GM23338 (cell line): Measurements from ENCODE around the gene TMEM207. TPM values are rescaled to one million over a fixed set of nuclear protein-coding genes. Genes with fewer than 3 reads are reported as not detected.

ENCODE experiments used
- ATAC-seq: fragments of 200-7000 bp; cut with Tn5 transposase; 3 replicates; pipeline ENCODE4 v1.9.1; 2020
- DNase-seq: peaks from one replicate; pipeline ENCODE4 v3.0.0-alpha.2; 2015; ENCODE audit warnings: low spot score
- H2AFZ ChIP-seq: fragments of 200-600 bp; sonication (generic); 2 replicates; pipeline ENCODE4 v1.8.0; 2016; ENCODE audit warnings: antibody characterized with exemption, mild to moderate bottlenecking, moderate library complexity
- H3F3A ChIP-seq: fragments of 200-600 bp; sonication (generic); replicated peaks from 2 replicates; pipeline ENCODE4 v1.8.0; 2017; ENCODE audit warnings: antibody characterized with exemption, mixed run types, low read depth
- H3K27ac ChIP-seq: fragments of 200-600 bp; sonication (generic); 2 replicates; pipeline ENCODE4 v1.6.1; 2016; ENCODE audit warnings: low read depth
- H3K27me3 ChIP-seq: fragments of 200-600 bp; sonication (generic); 2 replicates; pipeline ENCODE4 v1.8.0; 2016; ENCODE audit warnings: mild to moderate bottlenecking, mixed run types, moderate library complexity; ENCODE audit not compliant: insufficient read depth
- H3K36me3 ChIP-seq: fragments of 200-600 bp; sonication (generic); 2 replicates; pipeline ENCODE4 v1.8.0; 2016; ENCODE audit warnings: mild to moderate bottlenecking; ENCODE audit not compliant: insufficient read depth
- H3K4me1 ChIP-seq: fragments of 200-600 bp; sonication (generic); 2 replicates; pipeline ENCODE4 v1.8.0; 2016; ENCODE audit warnings: mild to moderate bottlenecking, moderate library complexity; ENCODE audit not compliant: insufficient read depth
- H3K4me2 ChIP-seq: fragments of 200-600 bp; sonication (generic); 2 replicates; pipeline ENCODE4 v1.7.1; 2017; ENCODE audit warnings: mixed run types
- H3K4me3 ChIP-seq: fragments of 200-600 bp; sonication (generic); 2 replicates; pipeline ENCODE4 v1.6.1; 2016; ENCODE audit warnings: mixed run types
- H3K79me2 ChIP-seq: fragments of 200-600 bp; sonication (generic); replicated peaks from 2 replicates; pipeline ENCODE4 v1.8.0; 2017; ENCODE audit warnings: mild to moderate bottlenecking; ENCODE audit not compliant: insufficient read depth
- H3K9me2 ChIP-seq: fragments of 200-600 bp; sonication (generic); 2 replicates; pipeline ENCODE4 v1.8.0; 2017; ENCODE audit not compliant: insufficient read depth
- H4K20me1 ChIP-seq: fragments of 200-600 bp; sonication (generic); replicated peaks from 2 replicates; pipeline ENCODE4 v1.8.0; 2017; ENCODE audit warnings: mild to moderate bottlenecking; ENCODE audit not compliant: insufficient read depth
- H3K27ac Mint-ChIP-seq: 2 replicates; pipeline ENCODE4 v1.8.0; 2020; ENCODE audit warnings: inconsistent platforms, mild to moderate bottlenecking, moderate library complexity, mixed read lengths
- H3K27me3 Mint-ChIP-seq: 3 replicates; pipeline ENCODE4 v1.8.0; 2022; ENCODE audit warnings: low read depth, mild to moderate bottlenecking, moderate library complexity, mixed read lengths, inconsistent platforms; ENCODE audit not compliant: insufficient read depth, poor library complexity
- H3K36me3 Mint-ChIP-seq: 3 replicates; pipeline ENCODE4 v1.8.0; 2021; ENCODE audit warnings: low read depth, mild to moderate bottlenecking, inconsistent platforms, moderate library complexity, mixed read lengths
- H3K4me1 Mint-ChIP-seq: 3 replicates; pipeline ENCODE4 v1.8.0; 2020; ENCODE audit warnings: mild to moderate bottlenecking, inconsistent platforms, mixed read lengths
- H3K4me3 Mint-ChIP-seq: 3 replicates; pipeline ENCODE4 v1.8.0; 2021; ENCODE audit warnings: moderate library complexity, mild to moderate bottlenecking, inconsistent platforms, mixed read lengths
- H3K9me3 Mint-ChIP-seq: 3 replicates; pipeline ENCODE4 v1.8.0; 2020; ENCODE audit warnings: moderate library complexity, mild to moderate bottlenecking, inconsistent platforms, mixed read lengths
- CREB1 ChIP-seq: fragments of 250-450 bp; sonication (Bioruptor Pico); IDR thresholded peaks from 2 replicates; pipeline ENCODE4 v1.5.0; 2020; ENCODE audit warnings: low read depth, mild to moderate bottlenecking, moderate library complexity
- CTCF ChIP-seq, 2 experiments: fragments of 200-600 bp in 1 of 2; sonication (generic) in 1 of 2; conservative IDR thresholded peaks; 2 replicates each; pipeline versions ENCODE4 v1.5.1 to v1.6.1; 2016 to 2017; ENCODE audit warnings: antibody characterized with exemption in 2 of 2, low read depth in 2 of 2, mild to moderate bottlenecking in 2 of 2, moderate library complexity in 1 of 2
- ETS1 ChIP-seq: IDR thresholded peaks from 2 replicates; pipeline ENCODE4 v1.6.1; 2016; ENCODE audit warnings: antibody characterized with exemption
- EZH2 ChIP-seq: fragments of 200-600 bp; sonication (generic); IDR thresholded peaks from one replicate; pipeline ENCODE4 v1.8.0; 2017; ENCODE audit warnings: antibody characterized with exemption, mild to moderate bottlenecking, low read depth; ENCODE audit not compliant: unreplicated experiment
- EZH2phosphoT487 ChIP-seq: fragments of 200-600 bp; sonication (generic); IDR thresholded peaks from one replicate; pipeline ENCODE4 v1.8.1; 2018; ENCODE audit warnings: antibody characterized with exemption; ENCODE audit not compliant: unreplicated experiment
- NANOG ChIP-seq: IDR thresholded peaks from 2 replicates; pipeline ENCODE4 v1.6.1; 2016; ENCODE audit warnings: antibody characterized with exemption, borderline replicate concordance
- REST ChIP-seq: IDR thresholded peaks from one replicate; pipeline ENCODE4 v1.6.1; 2018; ENCODE audit warnings: antibody characterized with exemption; ENCODE audit not compliant: unreplicated experiment
- ZNF114 ChIP-seq: fragments of 250-450 bp; sonication (Bioruptor Pico); IDR thresholded peaks from 2 replicates; pipeline ENCODE4 v1.5.0; 2020; ENCODE audit warnings: mild to moderate bottlenecking, moderate library complexity
- ZNF331 ChIP-seq: fragments of 250-450 bp; sonication (Bioruptor Pico); IDR thresholded peaks from 2 replicates; pipeline ENCODE4 v1.5.0; 2020; ENCODE audit warnings: low read depth, mild to moderate bottlenecking, moderate library complexity
- polyA plus RNA-seq: library from polyadenylated mRNA; unstranded; fragments of >200 nt; fragmentation: Nextera tagmentation; extraction: Ambion mirVana; gene quantifications from 2 replicates; pipeline ENCODE4 v1.2.1, GENCODE V29; 2016
- total RNA-seq: library from RNA; depleted of rRNA; stranded (reverse); fragments of >200 nt; shearing (Covaris generic); gene quantifications from 2 replicates; pipeline ENCODE4 v1.2.3, GENCODE V29; 2014
- TF ChIP-seq, protein P1 (sequence below): fragments of 250-450 bp; sonication (Bioruptor Pico); IDR thresholded peaks from 2 replicates; pipeline ENCODE4 v1.5.0; 2020; ENCODE audit warnings: mild to moderate bottlenecking, moderate library complexity

Gene TMEM207
- total and polyA plus RNA-seq, 2 experiments from 2014 or later: not detected

GRCh38 chr3:190496859-190497258 is 47.2 kb upstream of the TMEM207 start:
- no peaks in the 10 kb centered on the region for H4K20me1 ChIP-seq
- TF ChIP-seq CREB1 (CRISPR knock-in tag) (no peak), NANOG (no peak)

GRCh38 chr3:190495796-190496195 is 46.1 kb upstream of the TMEM207 start:
- H2AFZ ChIP-seq: no peak overlapping the region
- ATAC-seq (no peak), DNase-seq (no peak)
- H4K20me1 ChIP-seq: no peaks in the 10 kb centered on the region
- H3K9me3 Mint-ChIP-seq: no peaks in the 10 kb centered on the region
- H3K27me3 ChIP-seq: no peaks in the 10 kb centered on the region
- no peak for TF ChIP-seq ZNF331 (CRISPR knock-in tag)
- TF ChIP-seq, protein P1, sequence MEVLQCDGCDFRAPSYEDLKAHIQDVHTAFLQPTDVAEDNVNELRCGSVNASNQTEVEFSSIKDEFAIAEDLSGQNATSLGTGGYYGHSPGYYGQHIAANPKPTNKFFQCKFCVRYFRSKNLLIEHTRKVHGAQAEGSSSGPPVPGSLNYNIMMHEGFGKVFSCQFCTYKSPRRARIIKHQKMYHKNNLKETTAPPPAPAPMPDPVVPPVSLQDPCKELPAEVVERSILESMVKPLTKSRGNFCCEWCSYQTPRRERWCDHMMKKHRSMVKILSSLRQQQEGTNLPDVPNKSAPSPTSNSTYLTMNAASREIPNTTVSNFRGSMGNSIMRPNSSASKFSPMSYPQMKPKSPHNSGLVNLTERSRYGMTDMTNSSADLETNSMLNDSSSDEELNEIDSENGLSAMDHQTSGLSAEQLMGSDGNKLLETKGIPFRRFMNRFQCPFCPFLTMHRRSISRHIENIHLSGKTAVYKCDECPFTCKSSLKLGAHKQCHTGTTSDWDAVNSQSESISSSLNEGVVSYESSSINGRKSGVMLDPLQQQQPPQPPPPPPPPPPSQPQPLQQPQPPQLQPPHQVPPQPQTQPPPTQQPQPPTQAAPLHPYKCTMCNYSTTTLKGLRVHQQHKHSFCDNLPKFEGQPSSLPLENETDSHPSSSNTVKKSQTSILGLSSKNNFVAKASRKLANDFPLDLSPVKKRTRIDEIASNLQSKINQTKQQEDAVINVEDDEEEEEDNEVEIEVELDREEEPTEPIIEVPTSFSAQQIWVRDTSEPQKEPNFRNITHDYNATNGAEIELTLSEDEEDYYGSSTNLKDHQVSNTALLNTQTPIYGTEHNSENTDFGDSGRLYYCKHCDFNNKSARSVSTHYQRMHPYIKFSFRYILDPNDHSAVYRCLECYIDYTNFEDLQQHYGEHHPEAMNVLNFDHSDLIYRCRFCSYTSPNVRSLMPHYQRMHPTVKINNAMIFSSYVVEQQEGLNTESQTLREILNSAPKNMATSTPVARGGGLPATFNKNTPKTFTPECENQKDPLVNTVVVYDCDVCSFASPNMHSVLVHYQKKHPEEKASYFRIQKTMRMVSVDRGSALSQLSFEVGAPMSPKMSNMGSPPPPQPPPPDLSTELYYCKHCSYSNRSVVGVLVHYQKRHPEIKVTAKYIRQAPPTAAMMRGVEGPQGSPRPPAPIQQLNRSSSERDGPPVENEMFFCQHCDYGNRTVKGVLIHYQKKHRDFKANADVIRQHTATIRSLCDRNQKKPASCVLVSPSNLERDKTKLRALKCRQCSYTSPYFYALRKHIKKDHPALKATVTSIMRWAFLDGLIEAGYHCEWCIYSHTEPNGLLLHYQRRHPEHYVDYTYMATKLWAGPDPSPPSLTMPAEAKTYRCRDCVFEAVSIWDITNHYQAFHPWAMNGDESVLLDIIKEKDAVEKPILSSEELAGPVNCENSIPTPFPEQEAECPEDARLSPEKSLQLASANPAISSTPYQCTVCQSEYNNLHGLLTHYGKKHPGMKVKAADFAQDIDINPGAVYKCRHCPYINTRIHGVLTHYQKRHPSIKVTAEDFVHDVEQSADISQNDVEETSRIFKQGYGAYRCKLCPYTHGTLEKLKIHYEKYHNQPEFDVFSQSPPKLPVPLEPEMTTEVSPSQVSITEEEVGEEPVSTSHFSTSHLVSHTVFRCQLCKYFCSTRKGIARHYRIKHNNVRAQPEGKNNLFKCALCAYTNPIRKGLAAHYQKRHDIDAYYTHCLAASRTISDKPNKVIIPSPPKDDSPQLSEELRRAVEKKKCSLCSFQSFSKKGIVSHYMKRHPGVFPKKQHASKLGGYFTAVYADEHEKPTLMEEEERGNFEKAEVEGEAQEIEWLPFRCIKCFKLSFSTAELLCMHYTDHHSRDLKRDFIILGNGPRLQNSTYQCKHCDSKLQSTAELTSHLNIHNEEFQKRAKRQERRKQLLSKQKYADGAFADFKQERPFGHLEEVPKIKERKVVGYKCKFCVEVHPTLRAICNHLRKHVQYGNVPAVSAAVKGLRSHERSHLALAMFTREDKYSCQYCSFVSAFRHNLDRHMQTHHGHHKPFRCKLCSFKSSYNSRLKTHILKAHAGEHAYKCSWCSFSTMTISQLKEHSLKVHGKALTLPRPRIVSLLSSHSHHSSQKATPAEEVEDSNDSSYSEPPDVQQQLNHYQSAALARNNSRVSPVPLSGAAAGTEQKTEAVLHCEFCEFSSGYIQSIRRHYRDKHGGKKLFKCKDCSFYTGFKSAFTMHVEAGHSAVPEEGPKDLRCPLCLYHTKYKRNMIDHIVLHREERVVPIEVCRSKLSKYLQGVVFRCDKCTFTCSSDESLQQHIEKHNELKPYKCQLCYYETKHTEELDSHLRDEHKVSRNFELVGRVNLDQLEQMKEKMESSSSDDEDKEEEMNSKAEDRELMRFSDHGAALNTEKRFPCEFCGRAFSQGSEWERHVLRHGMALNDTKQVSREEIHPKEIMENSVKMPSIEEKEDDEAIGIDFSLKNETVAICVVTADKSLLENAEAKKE: no peak
- TF ChIP-seq EZH2phosphoT487: no peak
- no peak for TF ChIP-seq REST
- no peak for TF ChIP-seq ETS1
- no peak for TF ChIP-seq EZH2
- no peak for TF ChIP-seq CTCF (conservative IDR thresholded peaks at IDR 0.05; ENCODE audit: low read depth in 2 of 2)
- TF ChIP-seq ZNF114 (CRISPR knock-in tag): no peak
- H3K4me1 ChIP-seq: no peaks in the 10 kb centered on the region
- H3F3A ChIP-seq: no peaks in the 10 kb centered on the region
- H3K4me1 Mint-ChIP-seq: peaks cover 10% of the 10 kb centered on the region
- no peaks in the 10 kb centered on the region for H3K27me3 Mint-ChIP-seq
- H3K4me3 Mint-ChIP-seq: no peak overlapping the region
- H3K4me2 ChIP-seq: no peak overlapping the region
- H3K27ac ChIP-seq: no peak overlapping the region
- H3K27ac Mint-ChIP-seq: no peak overlapping the region
- H3K9me2 ChIP-seq: no peaks in the 10 kb centered on the region
- no peaks in the 10 kb centered on the region for H3K36me3 ChIP-seq
- no peaks in the 10 kb centered on the region for H3K36me3 Mint-ChIP-seq
- no peaks in the 10 kb centered on the region for H3K79me2 ChIP-seq
- no peak overlapping the region for H3K4me3 ChIP-seq

More at GRCh38 chr3:190496859-190497258, 47.2 kb upstream of the TMEM207 start:
- Histone ChIP-seq H3K79me2 (no peaks in the 10 kb centered on the region), H2AFZ (no peak overlapping the region), H3K9me2 (no peaks in the 10 kb centered on the region), H3K27ac (no peak overlapping the region), H3K4me1 (no peaks in the 10 kb centered on the region), H3F3A (no peaks in the 10 kb centered on the region), H3K27me3 (no peaks in the 10 kb centered on the region), H3K4me2 (no peak overlapping the region), H3K36me3 (no peaks in the 10 kb centered on the region), H3K4me3 (no peak overlapping the region)
- DNase-seq (no peak), ATAC-seq (no peak)
- Mint-ChIP-seq H3K36me3 (no peaks in the 10 kb centered on the region), H3K27ac (no peak overlapping the region), H3K4me3 (no peak overlapping the region), H3K27me3 (no peaks in the 10 kb centered on the region), H3K4me1 (peaks cover 10% of the 10 kb centered on the region), H3K9me3 (no peaks in the 10 kb centered on the region)
